IMR-90 (cell line): ENCODE results near the gene AP2B1. TPM values are rescaled to one million over a fixed set of nuclear protein-coding genes. Genes with fewer than 3 reads are reported as not detected.

Experiments
- ATAC-seq: fragments of 200-7000 bp; cut with Tn5 transposase; 2 replicates; pipeline ENCODE4 v1.9.1; 2020; ENCODE audit warnings: low read depth, mild to moderate bottlenecking, moderate library complexity
- BruUV-seq: library from RNA; stranded (reverse); fragments of 400-500 nt; replicated peaks from 2 replicates; lab custom pipeline; 2021; lab: Mats Ljungman, UMichigan
- CTCF ChIA-PET: fragments of 300-600 bp; formaldehyde crosslinking; extraction: SDS; loops from one replicate; lab custom pipeline; 2021; ENCODE audit warnings: antibody characterized with exemption; lab: Yijun Ruan, JAX
- POLR2A ChIA-PET: fragments of 300-600 bp; sonication (Branson Sonifier 250); formaldehyde crosslinking; loops from one replicate; lab custom pipeline; 2022; ENCODE audit warnings: antibody characterized with exemption; ENCODE audit not compliant: unreplicated experiment; lab: Charles Lee
- DNase-seq: peaks from one replicate; pipeline ENCODE4 v3.0.0; 2013
- H2AFZ ChIP-seq: replicated peaks from 2 replicates; pipeline ENCODE3; 2013; ENCODE audit warnings: low read length, mild to moderate bottlenecking; ENCODE audit not compliant: poor library complexity
- H2AK5ac ChIP-seq: 2 replicates; pipeline ENCODE4 v1.6.1; 2013; ENCODE audit warnings: low read depth, low read length, inconsistent platforms
- H2AK9ac ChIP-seq: replicated peaks from 2 replicates; pipeline ENCODE3; 2013; ENCODE audit warnings: mild to moderate bottlenecking, low read depth, low read length, moderate library complexity; ENCODE audit not compliant: poor library complexity
- H2BK120ac ChIP-seq: 2 replicates; pipeline ENCODE4 v1.6.1; 2013; ENCODE audit warnings: low read depth, low read length, inconsistent platforms
- H2BK15ac ChIP-seq: 3 replicates; pipeline ENCODE4 v1.6.1; 2013; ENCODE audit warnings: low read depth, low read length, inconsistent platforms
- H2BK20ac ChIP-seq: 2 replicates; pipeline ENCODE4 v1.6.1; 2013; ENCODE audit warnings: low read depth, mild to moderate bottlenecking, inconsistent platforms, low read length, moderate library complexity
- H2BK5ac ChIP-seq: 2 replicates; pipeline ENCODE4 v1.6.1; 2013; ENCODE audit warnings: mild to moderate bottlenecking, low read depth, low read length, inconsistent platforms; ENCODE audit not compliant: poor library complexity, severe bottlenecking
- H3K14ac ChIP-seq: replicated peaks from 2 replicates; pipeline ENCODE4 v1.6.1; 2013; ENCODE audit warnings: low read depth, low read length, inconsistent platforms
- H3K18ac ChIP-seq: 2 replicates; pipeline ENCODE4 v1.6.1; 2013; ENCODE audit warnings: low read depth, low read length, control low read depth
- H3K23ac ChIP-seq: 2 replicates; pipeline ENCODE4 v1.6.1; 2013; ENCODE audit warnings: low read depth, low read length, inconsistent platforms
- H3K27ac ChIP-seq: 2 replicates; pipeline ENCODE4 v1.5.1; 2013; ENCODE audit warnings: mild to moderate bottlenecking, control low read depth, low read length; ENCODE audit not compliant: insufficient read depth
- H3K27me3 ChIP-seq: 2 replicates; pipeline ENCODE4 v1.6.1; 2013; ENCODE audit warnings: low read length; ENCODE audit not compliant: control insufficient read depth, insufficient read depth
- H3K36me3 ChIP-seq: 2 replicates; pipeline ENCODE4 v1.6.1; 2013; ENCODE audit warnings: low read length, mixed read lengths; ENCODE audit not compliant: control insufficient read depth, insufficient read depth
- H3K4ac ChIP-seq: 2 replicates; pipeline ENCODE4 v1.6.1; 2013; ENCODE audit warnings: low read depth, low read length, inconsistent platforms
- H3K4me1 ChIP-seq: 2 replicates; pipeline ENCODE4 v1.6.1; 2013; ENCODE audit warnings: low read length, mixed read lengths; ENCODE audit not compliant: control insufficient read depth, insufficient read depth
- H3K4me2 ChIP-seq: 2 replicates; pipeline ENCODE4 v1.6.1; 2013; ENCODE audit warnings: low read depth, mild to moderate bottlenecking, control low read depth, low read length, moderate library complexity
- H3K4me3 ChIP-seq: 2 replicates; pipeline ENCODE4 v1.5.1; 2013; ENCODE audit warnings: low read depth, mild to moderate bottlenecking, control low read depth, low read length, moderate library complexity; ENCODE audit not compliant: insufficient read depth
- H3K56ac ChIP-seq: 2 replicates; pipeline ENCODE4 v1.6.1; 2013; ENCODE audit warnings: low read length, inconsistent platforms; ENCODE audit not compliant: insufficient read depth; ENCODE audit errors: extremely low read depth
- H3K79me1 ChIP-seq, 2 experiments: 2 replicates each; pipeline ENCODE4 v1.6.1; 2013; ENCODE audit warnings: low read length in 2 of 2, inconsistent platforms in 1 of 2, low read depth in 1 of 2
- H3K9ac ChIP-seq: 2 replicates; pipeline ENCODE4 v1.6.1; 2013; ENCODE audit warnings: low read depth, low read length, control low read depth
- H3K9me1 ChIP-seq: 2 replicates; pipeline ENCODE4 v1.6.1; 2013; ENCODE audit warnings: low read length, inconsistent platforms; ENCODE audit not compliant: insufficient read depth
- H3K9me3 ChIP-seq: 2 replicates; pipeline ENCODE4 v1.6.1; 2013; ENCODE audit warnings: low read length; ENCODE audit not compliant: control insufficient read depth, insufficient read depth
- H4K20me1 ChIP-seq: 2 replicates; pipeline ENCODE4 v1.6.1; 2013; ENCODE audit warnings: low read length, inconsistent platforms; ENCODE audit not compliant: insufficient read depth
- H4K5ac ChIP-seq: 2 replicates; pipeline ENCODE4 v1.6.1; 2013; ENCODE audit warnings: mild to moderate bottlenecking, low read depth, low read length, control low read depth
- H4K8ac ChIP-seq, 2 experiments: 2 replicates each; pipeline ENCODE4 v1.6.1; 2013; ENCODE audit warnings: low read depth in 2 of 2, low read length in 2 of 2, control low read depth in 1 of 2, inconsistent platforms in 1 of 2
- H4K91ac ChIP-seq: 2 replicates; pipeline ENCODE4 v1.6.1; 2013; ENCODE audit warnings: low read depth, low read length, inconsistent platforms; ENCODE audit not compliant: insufficient read depth
- FOS ChIP-seq: fragments of 150-350 bp; IDR thresholded peaks from 2 replicates; pipeline ENCODE4 v1.6.1; 2016; ENCODE audit warnings: low read depth, low read length
- MAZ ChIP-seq: IDR thresholded peaks from 2 replicates; pipeline ENCODE4 v1.6.1; 2012; ENCODE audit warnings: low read depth, mild to moderate bottlenecking, low read length, improper control_type of control experiment, moderate library complexity, borderline replicate concordance
- NFE2L2 ChIP-seq: fragments of 150-350 bp; IDR thresholded peaks from 2 replicates; pipeline ENCODE4 v1.6.1; 2016; ENCODE audit warnings: low read depth, mild to moderate bottlenecking, low read length
- RFX5 ChIP-seq: IDR thresholded peaks from 2 replicates; pipeline ENCODE4 v1.8.0; 2012; ENCODE audit warnings: low read depth, mild to moderate bottlenecking, low read length, moderate library complexity
- whole genome bisulfite sequencing, 2 experiments: methylation state at CpG; one replicate each; pipeline versions ENCODE4 v1.1.5 to v1.1.7; 2013; ENCODE audit warnings: missing lambda C conversion rate in 2 of 2; ENCODE audit not compliant: insufficient read length in 1 of 2; ENCODE audit errors: extremely low coverage in 2 of 2; 5-methylcytosine and 5-hydroxymethylcytosine counted together
- dilution Hi-C: fragments of 300-500 bp; cut with HindIII; formaldehyde crosslinking; loops from one replicate; pipeline ENCODE4 v1.14.3; 2018; ENCODE audit warnings: low sequenced_read_pairs; ENCODE audit not compliant: unreplicated experiment
- in situ Hi-C: fragments of 300-500 bp; cut with MboI; formaldehyde crosslinking; loops from 3 replicates; pipeline ENCODE4 v1.14.3; 2019; ENCODE audit warnings: low sequenced_read_pairs, inconsistent platforms, mixed read lengths
- intact Hi-C: fragments of 100-400 bp; cut with micrococcal nuclease; formaldehyde crosslinking; loops from 2 replicates; pipeline ENCODE4 v1.10.0; 2022
- polyA plus RNA-seq, 3 experiments: library from polyadenylated mRNA; depleted of rRNA; stranded (reverse); fragments of >200 nt; gene quantifications; 2 replicates each; pipeline ENCODE4 v1.2.3, GENCODE V29; 2012; ENCODE audit warnings: low replicate concordance in 1 of 3
- total RNA-seq: library from RNA; depleted of rRNA; stranded (reverse); fragments of >200 nt; gene quantifications from 2 replicates; pipeline ENCODE4 v1.2.3, GENCODE V29; 2012

AP2B1 gene
- total and polyA plus RNA-seq, 2 of the 4 experiments (the other 2 are of a cell fraction) = 102 to 125 TPM

- no peak overlapping the region for H4K5ac ChIP-seq
- ChIA-PET CTCF (interaction anchor here (0.9 to 1.6 kb wide), 2 partner anchors 149 to 190 kb away, joined by 5 to 6 read pairs; no protein-coding TSS in a partner anchor), POLR2A (no interaction called here)
- H3K14ac ChIP-seq = no peak overlapping the region
- no peak overlapping the region for H2BK5ac ChIP-seq
- H3K4me3 ChIP-seq = no peak overlapping the region
- no peaks in the 10 kb centered on the region for H3K9me3 ChIP-seq
- H3K23ac ChIP-seq = no peak overlapping the region
- no peak overlapping the region for H3K4me2 ChIP-seq
- dilution Hi-C loops = no loop called here
- no TSS peak for BruUV-seq
- no peak overlapping the region for H2AK5ac ChIP-seq
- H3K18ac ChIP-seq = no peak overlapping the region
- H4K20me1 ChIP-seq = peaks cover 7% of the 10 kb centered on the region; the same call in 1 of the 2 replicates
- H3K36me3 ChIP-seq = peaks cover 20% of the 10 kb centered on the region
- H2AFZ ChIP-seq = no peak overlapping the region
- no CpG with 5 or more reads among the region's 3 CpGs for whole genome bisulfite sequencing, 2 experiments
- no peak overlapping the region for H4K91ac ChIP-seq
- H2AK9ac ChIP-seq = no peak overlapping the region
- no peak overlapping the region for H2BK15ac ChIP-seq
- ATAC-seq (no peak), DNase-seq (no peak)
- H3K4ac ChIP-seq = no peak overlapping the region
- no peak overlapping the region for H2BK20ac ChIP-seq
- intact Hi-C loops = no loop called here
- no peak overlapping the region for H2BK120ac ChIP-seq
- TF ChIP-seq FOS (no peak), RFX5 (no peak), MAZ (no peak), NFE2L2 (no peak)
- H3K56ac ChIP-seq = no peak overlapping the region
- no peaks in the 10 kb centered on the region for H3K27me3 ChIP-seq
- H3K79me1 ChIP-seq = peaks cover 11 to 26% of the 10 kb centered on the region in 2 experiments; a peak in 3 of 4 replicates
- H3K4me1 ChIP-seq = no peaks in the 10 kb centered on the region
- no peak overlapping the region for H3K27ac ChIP-seq
- H3K9me1 ChIP-seq = no peaks in the 10 kb centered on the region
- H3K9ac ChIP-seq = no peak overlapping the region
- H4K8ac ChIP-seq = no peak overlapping the region
- in situ Hi-C loops = no loop called here
Measured at GRCh38 chr17:35614810-35615209, 27.7 kb downstream of the AP2B1 start.
